Lower leg skin (tissue), 3 donors: ENCODE measurements around the gene GMEB2.

ENCODE experiments used
- POLR2A ChIP-seq, 2 donors: fragments of 450-650 bp; IDR thresholded peaks; one replicate each; pipeline ENCODE4 v1.6.1; 2016 to 2017; ENCODE audit warnings: antibody characterized with exemption in 2 of 2, mild to moderate bottlenecking in 1 of 2, moderate library complexity in 1 of 2
- TF ChIP-seq, protein P1 (sequence below), 3 donors: fragments of 450-650 bp; IDR thresholded peaks; one replicate each; pipeline ENCODE4 v1.5.1; 2016; ENCODE audit warnings: antibody characterized with exemption in 3 of 3, mild to moderate bottlenecking in 3 of 3, moderate library complexity in 2 of 3

DNA sequence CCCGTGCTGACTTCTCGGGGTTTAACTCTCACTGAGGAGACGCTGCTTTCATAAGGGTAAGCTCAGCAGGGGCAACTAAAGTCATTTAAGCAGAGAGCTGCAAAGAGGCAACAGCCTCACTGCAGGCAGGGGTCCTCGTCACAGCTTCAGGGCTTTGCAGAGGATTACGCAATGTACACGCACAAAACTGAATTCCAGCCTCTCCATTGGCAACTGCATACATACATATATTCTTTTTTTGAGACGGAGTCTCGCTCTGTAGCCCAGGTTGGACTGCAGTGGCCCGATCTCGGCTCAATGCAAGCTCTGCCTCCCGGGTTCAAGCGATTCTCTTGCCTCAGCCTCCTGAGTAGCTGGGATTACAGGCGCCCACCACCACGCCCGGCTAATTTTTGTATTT lies 2.4 kb downstream of the GMEB2 start:
- no peak for TF ChIP-seq POLR2A (IDR thresholded peaks at IDR 0.05)
- TF ChIP-seq, protein P1, sequence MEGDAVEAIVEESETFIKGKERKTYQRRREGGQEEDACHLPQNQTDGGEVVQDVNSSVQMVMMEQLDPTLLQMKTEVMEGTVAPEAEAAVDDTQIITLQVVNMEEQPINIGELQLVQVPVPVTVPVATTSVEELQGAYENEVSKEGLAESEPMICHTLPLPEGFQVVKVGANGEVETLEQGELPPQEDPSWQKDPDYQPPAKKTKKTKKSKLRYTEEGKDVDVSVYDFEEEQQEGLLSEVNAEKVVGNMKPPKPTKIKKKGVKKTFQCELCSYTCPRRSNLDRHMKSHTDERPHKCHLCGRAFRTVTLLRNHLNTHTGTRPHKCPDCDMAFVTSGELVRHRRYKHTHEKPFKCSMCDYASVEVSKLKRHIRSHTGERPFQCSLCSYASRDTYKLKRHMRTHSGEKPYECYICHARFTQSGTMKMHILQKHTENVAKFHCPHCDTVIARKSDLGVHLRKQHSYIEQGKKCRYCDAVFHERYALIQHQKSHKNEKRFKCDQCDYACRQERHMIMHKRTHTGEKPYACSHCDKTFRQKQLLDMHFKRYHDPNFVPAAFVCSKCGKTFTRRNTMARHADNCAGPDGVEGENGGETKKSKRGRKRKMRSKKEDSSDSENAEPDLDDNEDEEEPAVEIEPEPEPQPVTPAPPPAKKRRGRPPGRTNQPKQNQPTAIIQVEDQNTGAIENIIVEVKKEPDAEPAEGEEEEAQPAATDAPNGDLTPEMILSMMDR (IDR thresholded peaks at IDR 0.05), result no peak
